ENCODE data around the gene LTK.
A peak's percentile ranks its signal among the peaks of the same experiment; 100 is the strongest.

Gene LTK

DNA sequence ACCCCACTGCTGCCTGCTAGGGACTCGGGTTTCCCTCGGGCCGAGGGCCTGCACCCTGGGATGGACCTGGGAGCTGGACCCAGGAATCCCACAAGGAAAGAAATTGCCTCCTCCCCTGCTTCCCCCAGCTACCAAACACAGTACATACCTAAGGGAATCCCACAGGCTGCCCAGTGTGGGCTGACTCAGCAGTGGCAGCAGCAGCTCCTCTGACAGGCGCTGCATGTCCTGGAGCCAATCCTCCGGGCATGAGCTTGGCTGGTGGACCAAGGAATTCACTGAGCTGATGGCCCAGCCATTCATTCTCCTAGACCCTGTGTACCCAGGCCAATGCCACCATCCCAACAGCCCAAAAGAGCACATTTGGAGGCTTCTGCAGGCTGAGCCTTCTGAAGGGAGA lies 9.5 kb upstream of the LTK start:
- DNase-seq, result no peak

DNA sequence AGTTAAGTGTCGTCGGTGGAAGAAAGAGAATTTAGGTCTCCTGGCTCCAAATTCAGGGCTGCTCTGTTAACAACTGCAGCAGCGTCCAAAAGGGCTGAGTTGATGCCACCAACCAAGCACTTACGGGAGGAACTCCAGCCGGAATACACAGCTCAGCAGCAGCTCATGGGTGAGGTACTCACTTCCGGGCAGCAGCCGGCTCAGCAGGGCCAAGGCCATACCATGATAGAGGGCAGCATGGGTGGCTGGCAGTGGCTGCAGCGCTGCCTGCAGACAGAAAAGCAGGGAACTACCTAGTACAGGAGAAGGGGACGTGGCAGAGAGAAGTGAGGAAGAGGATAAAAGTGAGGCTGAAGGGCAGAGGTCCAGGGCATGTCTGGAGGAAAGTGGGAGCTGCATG lies 8.0 kb upstream of the LTK start:
- no peak for DNase-seq

- no peak for DNase-seq
Measured at GRCh38 chr15:41520636-41521035, 7.0 kb upstream of the LTK start.

GRCh38 chr15:41517895-41518449 lies 4.3 kb upstream of the LTK start:
- DNase-seq, result no peak

DNA sequence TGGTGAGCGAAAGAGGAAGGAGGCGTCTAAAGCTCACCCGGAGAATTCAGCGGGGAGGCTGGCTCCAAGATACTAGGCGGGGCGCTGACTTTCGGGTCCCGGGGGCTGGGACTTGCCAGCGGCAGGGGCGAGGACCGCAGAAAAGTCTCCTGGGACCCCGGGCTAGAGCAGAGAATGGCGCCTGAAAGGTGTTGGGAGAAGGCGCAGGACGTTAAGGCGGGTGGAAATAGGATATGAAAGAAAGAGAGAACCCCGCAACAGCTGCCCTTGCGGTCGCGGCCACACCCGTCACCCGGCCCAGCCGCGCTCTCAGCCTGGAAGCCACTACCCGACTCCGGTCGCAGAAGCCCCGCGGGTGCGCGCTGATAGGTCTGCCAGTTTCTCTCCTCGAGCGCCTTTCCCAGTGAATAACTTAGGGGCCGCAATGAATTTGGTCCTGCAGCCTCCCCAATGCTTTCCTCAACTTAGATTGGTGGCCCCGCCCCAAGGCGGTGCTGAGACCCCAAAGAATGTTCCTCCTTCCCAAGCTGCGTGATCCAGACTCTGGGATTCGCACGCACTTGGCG lies 604 bp downstream of the LTK start:
- peak in 3 of 6 experiments; percentile 7 to 28 (median 8) for DNase-seq

DNA sequence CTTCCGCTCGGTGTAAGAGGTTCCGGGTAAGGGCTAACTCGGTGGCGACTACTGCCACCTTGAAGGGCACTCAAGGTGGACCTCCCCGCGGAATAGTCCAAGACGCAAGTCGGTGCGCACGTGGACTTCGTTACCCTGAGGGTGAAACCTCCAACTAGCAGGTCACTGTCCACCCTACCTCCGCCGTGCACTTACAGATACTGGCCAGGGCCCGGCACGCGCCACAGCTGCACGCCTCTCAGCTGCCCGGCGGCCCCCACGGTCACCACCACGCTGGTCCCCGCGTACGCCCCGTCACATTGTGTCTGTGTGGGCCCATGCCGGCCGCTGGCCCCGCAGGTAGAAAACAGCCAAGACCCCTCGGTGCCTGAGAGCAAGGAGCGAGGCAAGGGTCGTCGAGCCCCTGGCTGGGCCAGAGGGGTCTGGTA lies 1.1 kb downstream of the LTK start:
- DNase-seq, result no peak

DNA sequence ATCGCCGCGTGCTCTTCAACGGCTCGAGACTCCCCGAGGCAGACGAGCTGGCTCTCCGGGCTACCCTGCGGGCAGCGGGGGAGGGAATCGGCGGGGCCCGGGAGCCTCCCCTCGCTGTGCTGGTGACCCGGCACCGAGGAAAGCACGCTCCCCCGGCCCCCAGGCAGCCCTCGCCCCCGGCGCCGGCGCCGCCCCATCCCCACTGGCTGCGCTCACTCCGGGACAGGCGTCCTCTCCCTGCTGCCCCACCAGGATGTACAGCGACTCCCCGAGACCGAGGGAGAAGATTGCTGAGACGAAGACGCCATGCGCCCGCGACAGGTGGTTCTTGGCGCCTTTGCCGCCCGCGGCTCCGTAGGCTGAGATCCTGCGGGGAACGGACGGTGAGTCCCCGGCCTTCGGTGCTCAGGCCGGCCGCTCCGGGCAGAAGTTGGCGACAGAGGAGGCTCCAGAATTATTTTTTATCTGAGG lies 1.7 kb downstream of the LTK start:
- DNase-seq, result peak in 2 of 6 experiments; percentile 12 to 17

- no peak for DNase-seq
Measured at GRCh38 chr15:41511331-41511898, 2.2 kb downstream of the LTK start.

- no peak for DNase-seq
Measured at GRCh38 chr15:41510728-41511127, 2.9 kb downstream of the LTK start.

GRCh38 chr15:41507820-41508290 lies 5.8 kb downstream of the LTK start:
- DNase-seq, result no peak

GRCh38 chr15:41506796-41507341 lies 6.8 kb downstream of the LTK start:
- DNase-seq, result no peak

DNA sequence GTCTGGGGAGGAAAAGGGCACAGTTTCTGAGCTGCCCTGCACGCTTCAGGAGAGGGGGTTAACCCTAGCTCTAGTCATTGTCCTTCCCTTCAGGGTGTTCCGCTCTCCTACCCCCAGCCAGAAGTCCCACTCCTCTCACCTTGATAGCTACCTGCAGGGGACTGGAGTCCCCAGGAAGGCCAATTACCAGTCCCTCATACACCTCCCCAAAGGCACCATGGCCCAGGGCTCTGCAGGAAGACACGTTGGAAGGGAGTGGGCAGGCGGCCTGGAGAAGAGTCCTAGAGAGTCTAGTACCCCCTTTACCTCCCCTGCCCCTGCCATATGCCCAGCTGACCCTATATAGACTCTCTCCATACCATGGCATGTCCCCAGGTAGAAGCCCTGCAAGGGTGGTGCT lies 7.9 kb downstream of the LTK start:
- DNase-seq, result no peak

- DNase-seq, result no peak
Measured at GRCh38 chr15:41504751-41505492, 8.7 kb downstream of the LTK start.

GRCh38 chr15:41503669-41504010 lies 10.0 kb downstream of the LTK start:
- no peak for DNase-seq

DNA sequence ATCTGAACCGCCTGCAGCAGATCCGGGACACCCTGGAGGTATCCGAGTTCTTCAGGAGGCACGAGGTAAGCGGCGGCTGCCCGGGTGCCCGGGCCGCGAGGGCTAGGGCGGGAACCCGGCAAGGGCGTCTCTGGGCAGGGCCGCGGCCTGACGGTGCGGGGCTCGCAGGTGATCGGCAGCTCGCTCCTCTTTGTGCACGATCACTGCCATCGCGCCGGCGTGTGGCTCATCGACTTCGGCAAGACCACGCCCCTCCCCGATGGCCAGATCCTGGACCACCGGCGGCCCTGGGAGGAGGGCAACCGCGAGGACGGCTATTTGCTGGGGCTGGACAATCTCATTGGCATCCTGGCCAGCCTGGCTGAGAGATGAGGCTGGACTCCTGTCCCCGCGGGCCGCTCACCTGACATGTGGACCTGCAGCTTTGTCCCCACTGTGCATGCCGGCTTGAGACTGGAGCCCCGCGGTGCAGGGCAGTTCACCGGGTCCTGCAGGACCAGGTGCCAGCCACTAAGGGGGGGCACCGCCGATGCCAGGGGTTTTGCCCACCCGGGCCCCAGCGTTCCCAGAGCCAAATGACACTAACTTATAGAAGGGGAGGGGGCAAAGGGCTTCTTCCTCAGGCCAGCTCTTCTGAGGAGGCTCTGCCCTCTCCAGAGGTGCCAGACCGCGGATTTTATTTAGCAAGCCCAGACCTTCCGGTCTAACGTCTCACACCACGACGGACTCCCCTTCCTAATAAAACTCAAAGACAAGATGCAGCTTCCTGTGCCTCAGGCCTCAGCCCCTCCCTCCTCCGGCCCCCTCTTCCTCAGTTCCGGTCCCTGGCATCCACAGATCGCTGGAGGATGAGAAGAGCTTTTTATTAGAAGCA lies 10.6 kb downstream of the LTK start:
- no peak for DNase-seq

DNA sequence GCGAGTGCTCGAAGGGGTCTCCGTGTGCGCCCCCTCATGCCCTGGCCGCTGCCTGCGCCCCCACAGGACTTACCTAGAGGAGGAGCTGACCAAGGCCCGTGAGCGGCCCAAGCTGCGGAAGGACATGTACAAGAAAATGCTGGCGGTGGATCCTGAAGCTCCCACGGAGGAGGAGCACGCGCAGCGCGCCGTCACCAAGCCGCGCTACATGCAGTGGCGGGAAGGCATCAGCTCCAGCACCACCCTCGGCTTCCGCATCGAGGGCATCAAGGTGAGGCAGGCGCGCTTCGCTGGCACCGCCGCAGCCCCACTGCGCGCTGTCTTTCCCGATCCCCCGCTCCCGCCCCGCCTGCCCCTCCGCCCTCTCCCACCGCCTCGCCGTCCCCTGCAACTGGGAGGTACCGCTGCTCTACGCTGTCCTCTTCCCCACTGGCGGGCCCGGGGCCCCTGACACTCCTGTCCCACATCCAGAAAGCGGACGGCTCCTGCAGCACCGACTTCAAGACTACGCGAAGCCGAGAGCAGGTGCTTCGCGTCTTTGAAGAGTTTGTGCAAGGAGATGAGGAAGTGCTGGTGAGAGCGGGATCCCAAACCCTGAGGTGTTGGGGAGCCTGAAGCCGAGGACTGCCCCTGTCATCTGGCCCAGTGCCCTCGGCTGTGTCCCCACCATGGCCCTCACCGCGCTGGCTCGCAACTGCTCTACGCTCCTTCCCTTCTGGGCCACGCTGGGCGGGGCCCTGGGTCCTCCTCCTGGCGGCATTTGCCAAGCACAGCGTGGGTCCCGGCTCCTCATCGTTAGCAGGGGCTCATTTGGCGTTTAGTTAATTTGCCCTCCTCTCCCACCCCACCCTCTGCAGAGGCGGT lies 11.5 kb downstream of the LTK start:
- DNase-seq, result peak in 4 of 6 experiments; percentile 6 to 47 (median 32)

GRCh38 chr15:41501191-41501917 lies 12.3 kb downstream of the LTK start:
- peak in 1 of 6 experiments; percentile 27 for DNase-seq

GRCh38 chr15:41499109-41499851 lies 14.3 kb downstream of the LTK start:
- DNase-seq, result no peak

GRCh38 chr15:41498657-41499056 lies 15.0 kb downstream of the LTK start:
- DNase-seq, result no peak
